Endothelial cell of umbilical vein (primary cell): ENCODE data around the gene USP31. TPM values are rescaled to one million over a fixed set of nuclear protein-coding genes. Genes with fewer than 3 reads are reported as not detected.
"Not testable (repeated sequence)": the region's sequence is repeated elsewhere in the genome, so short reads cannot be mapped to it uniquely, and the experiment has no call there.

Experiments
- BruUV-seq: library from RNA; stranded (reverse); fragments of 400-500 nt; replicated peaks from 2 replicates; lab custom pipeline; 2021; lab: Mats Ljungman, UMichigan
- CTCF ChIA-PET: fragments of 300-600, 350-600 bp; sonication (Branson Sonifier 250); formaldehyde crosslinking; loops from one replicate; lab custom pipeline; 2021; ENCODE audit warnings: antibody characterized with exemption, inconsistent platforms; lab: Charles Lee
- POLR2A ChIA-PET: fragments of 300-600, 350-600 bp; sonication (Branson Sonifier 250); formaldehyde crosslinking; loops from one replicate; lab custom pipeline; 2021; ENCODE audit warnings: antibody characterized with exemption, inconsistent platforms; lab: Charles Lee
- DNase-seq: peaks from one replicate; pipeline ENCODE4 v3.0.0-alpha.2; 2011; ENCODE audit warnings: low read depth, low spot score
- FAIRE-seq: peaks from 2 replicates; lab custom pipeline; 2011; peaks lifted over from hg19 to GRCh38; lab: Jason Lieb, UNC
- H2AFZ ChIP-seq: 2 replicates; pipeline ENCODE4 v1.6.0; 2012; ENCODE audit warnings: low read depth, low read length, control low read depth, inconsistent platforms
- H3K27ac ChIP-seq: 2 replicates; pipeline ENCODE4 v1.5.1; 2011; ENCODE audit warnings: low read depth, mild to moderate bottlenecking, control low read depth, low read length, moderate library complexity; ENCODE audit not compliant: insufficient read depth
- H3K27me3 ChIP-seq, 2 experiments: 2 replicates each; pipeline versions ENCODE4 v1.6.0 to v1.6.1; 2011; ENCODE audit warnings: low read length in 2 of 2, mixed read lengths in 1 of 2; ENCODE audit not compliant: control insufficient read depth in 2 of 2, insufficient read depth in 2 of 2
- H3K36me3 ChIP-seq, 2 experiments: 2 replicates in 1 of 2; 3 replicates in 1 of 2; pipeline ENCODE4 v1.5.1; 2011; ENCODE audit warnings: low read length in 2 of 2, mild to moderate bottlenecking in 1 of 2, moderate library complexity in 1 of 2; ENCODE audit not compliant: control insufficient read depth in 2 of 2, insufficient read depth in 2 of 2; ENCODE audit errors: extremely low read depth in 1 of 2
- H3K4me1 ChIP-seq: 3 replicates; pipeline ENCODE4 v1.5.1; 2011; ENCODE audit warnings: mild to moderate bottlenecking, low read length; ENCODE audit not compliant: control insufficient read depth, insufficient read depth; ENCODE audit errors: extremely low read depth
- H3K4me2 ChIP-seq: 2 replicates; pipeline ENCODE4 v1.6.1; 2011; ENCODE audit warnings: low read length, control low read depth, mixed read lengths; ENCODE audit not compliant: insufficient read depth
- H3K4me3 ChIP-seq, 3 experiments: fragments of 200-600 bp in 1 of 3; sonication (generic), shearing (Covaris generic) in 1 of 3; replicated peaks in 1 of 3; 2 replicates each; pipeline ENCODE4 v1.5.1; 2011 to 2016; ENCODE audit warnings: control low read depth in 3 of 3, low read length in 3 of 3, mild to moderate bottlenecking in 2 of 3, inconsistent platforms in 1 of 3, low read depth in 1 of 3, moderate library complexity in 1 of 3; ENCODE audit not compliant: insufficient read depth in 1 of 3
- H3K79me2 ChIP-seq: 2 replicates; pipeline ENCODE4 v1.6.0; 2012; ENCODE audit warnings: low read length, inconsistent platforms; ENCODE audit not compliant: control insufficient read depth, insufficient read depth
- H3K9ac ChIP-seq: replicated peaks from 2 replicates; pipeline ENCODE3; 2011; ENCODE audit warnings: low read length, control low read depth; ENCODE audit not compliant: insufficient read depth; ENCODE audit errors: extremely low read depth
- H3K9me1 ChIP-seq: replicated peaks from 3 replicates; pipeline ENCODE4 v1.6.0; 2011; ENCODE audit warnings: mild to moderate bottlenecking, low read length; ENCODE audit not compliant: control insufficient read depth, insufficient read depth; ENCODE audit errors: extremely low read depth
- H3K9me3 ChIP-seq: replicated peaks from 2 replicates; pipeline ENCODE4 v1.5.1; 2012; ENCODE audit warnings: low read length, inconsistent platforms; ENCODE audit not compliant: control insufficient read depth, insufficient read depth
- H4K20me1 ChIP-seq: replicated peaks from 2 replicates; pipeline ENCODE3; 2011; ENCODE audit warnings: mild to moderate bottlenecking, low read length; ENCODE audit not compliant: control insufficient read depth, insufficient read depth; ENCODE audit errors: extremely low read depth
- EZH2 ChIP-seq: IDR thresholded peaks from 2 replicates; pipeline ENCODE4 v1.6.1; 2012; ENCODE audit warnings: borderline replicate concordance, low read depth, mild to moderate bottlenecking, moderate library complexity, low read length, inconsistent platforms; ENCODE audit not compliant: severe bottlenecking
- FOS ChIP-seq: IDR thresholded peaks from 2 replicates; pipeline ENCODE4 v1.6.1; 2011; ENCODE audit warnings: mild to moderate bottlenecking, low read length, moderate library complexity, borderline replicate concordance; ENCODE audit not compliant: insufficient read depth
- GATA2 ChIP-seq: IDR thresholded peaks from 2 replicates; pipeline ENCODE4 v1.7.0; 2011; ENCODE audit warnings: low read depth, mild to moderate bottlenecking, moderate library complexity, mixed read lengths, low read length; ENCODE audit not compliant: insufficient read length, insufficient read depth
- JUN ChIP-seq: IDR thresholded peaks from 2 replicates; pipeline ENCODE4 v1.6.1; 2011; ENCODE audit warnings: borderline replicate concordance, low read depth; ENCODE audit not compliant: insufficient read length, insufficient read depth
- POLR2AphosphoS5 ChIP-seq: IDR thresholded peaks from 2 replicates; pipeline ENCODE4 v1.6.1; 2012; ENCODE audit warnings: low read depth, mild to moderate bottlenecking, control low read depth, low read length, moderate library complexity; ENCODE audit not compliant: insufficient read depth
- dilution Hi-C: fragments of 300-500 bp; cut with MboI; formaldehyde crosslinking; loops from one replicate; pipeline ENCODE4 v1.15.0; 2019; ENCODE audit warnings: low sequenced_read_pairs; ENCODE audit not compliant: extremely low pct_ligation_motif_present
- intact Hi-C: fragments of 100-400 bp; cut with micrococcal nuclease; formaldehyde crosslinking; loops from one replicate; pipeline ENCODE4 v1.10.0; 2022
- polyA plus RNA-seq, 4 experiments: library from polyadenylated mRNA; depleted of rRNA in 3 of 4; stranded (reverse) in 3 of 4; unstranded in 1 of 4; fragments of >200 nt; gene quantifications; 2 replicates each; pipeline versions ENCODE4 v1.2.1 to v1.2.3, GENCODE V29; 2011 to 2012; ENCODE audit warnings: missing spikeins in 1 of 4
- total RNA-seq: library from RNA; stranded (reverse); gene quantifications from 2 replicates; pipeline ENCODE4 v1.2.3, GENCODE V29; 2021

USP31 gene
- total and polyA plus RNA-seq, 2 donors (not counting 3 experiments of a cell fraction or from before 2014, with no cell fraction given) = 14.5 to 42.4 TPM

DNA sequence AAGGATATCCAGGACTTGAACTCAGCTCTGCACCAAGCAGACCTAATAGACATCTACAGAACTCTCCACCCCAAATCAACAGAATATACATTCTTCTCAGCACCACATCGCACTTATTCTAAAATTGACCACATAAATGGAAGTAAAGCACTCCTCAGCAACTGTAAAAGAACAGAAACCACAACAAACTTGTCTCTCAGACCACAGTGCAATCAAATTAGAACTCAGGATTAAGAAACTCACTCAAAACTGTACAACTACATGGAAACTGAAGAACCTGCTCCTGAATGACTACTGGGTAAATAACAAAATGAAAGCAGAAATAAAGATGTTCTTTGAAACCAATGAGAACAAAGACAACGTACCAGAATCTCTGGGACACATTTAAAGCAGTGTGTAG is 52.8 kb downstream of the USP31 start:
- H4K20me1 ChIP-seq, H3K4me1 ChIP-seq, H2AFZ ChIP-seq, H3K4me2 ChIP-seq, CTCF ChIA-PET, intact Hi-C loops, H3K9me1 ChIP-seq, H3K27me3 ChIP-seq, DNase-seq, BruUV-seq, POLR2A ChIA-PET, H3K79me2 ChIP-seq, H3K9ac ChIP-seq, H3K27ac ChIP-seq, FAIRE-seq, H3K4me3 ChIP-seq, H3K9me3 ChIP-seq, dilution Hi-C loops, H3K36me3 ChIP-seq: not testable (repeated sequence)

DNA sequence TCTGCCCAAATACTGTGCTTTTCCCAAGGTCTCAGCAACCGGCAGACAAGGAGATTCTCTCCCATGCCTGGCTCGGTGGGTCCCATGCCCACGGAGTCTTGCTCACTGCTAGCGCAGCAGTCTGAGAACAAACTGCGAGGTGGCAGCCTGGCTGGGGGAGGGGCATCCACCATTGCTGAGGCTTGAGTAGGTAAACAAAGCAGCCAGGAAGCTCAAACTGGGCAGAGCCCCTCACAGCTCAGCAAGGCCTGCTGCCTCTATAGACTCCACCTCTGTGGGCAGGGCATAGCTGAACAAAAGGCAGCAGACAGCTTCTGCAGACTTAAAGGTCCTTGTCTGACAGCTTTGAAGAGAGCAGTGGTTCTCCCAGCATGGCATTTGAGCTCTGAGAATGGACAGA is 55.1 kb downstream of the USP31 start:
- POLR2A ChIA-PET, H3K9me3 ChIP-seq, H3K9me1 ChIP-seq, DNase-seq, H3K4me2 ChIP-seq, H3K4me3 ChIP-seq, intact Hi-C loops, H3K79me2 ChIP-seq, H3K27ac ChIP-seq, FAIRE-seq, H3K27me3 ChIP-seq, H3K36me3 ChIP-seq, H3K9ac ChIP-seq, H2AFZ ChIP-seq, H3K4me1 ChIP-seq, H4K20me1 ChIP-seq, BruUV-seq, dilution Hi-C loops: not testable (repeated sequence)
- CTCF ChIA-PET = interaction anchor here (1.4 kb wide), 1 partner anchor 340 kb away, joined by 4 read pairs; no protein-coding TSS in a partner anchor

DNA sequence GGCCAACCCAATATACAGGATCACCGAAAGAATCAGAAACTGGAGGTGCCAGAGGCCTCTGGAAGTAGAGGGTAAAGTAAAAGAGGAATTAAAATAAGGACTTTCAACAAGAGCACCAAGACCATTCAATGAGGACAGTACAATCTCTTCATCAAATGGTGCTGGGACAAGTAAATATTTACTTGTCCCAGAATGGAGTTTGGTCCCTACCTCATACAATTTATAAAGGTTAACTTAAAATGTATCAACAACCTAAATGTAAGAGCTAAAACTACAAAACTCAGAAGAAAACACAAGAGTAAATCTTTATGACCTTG is 56.5 kb downstream of the USP31 start:
- intact Hi-C loops = no loop called here
- ChIA-PET POLR2A (no interaction called here), CTCF (no interaction called here)
- H3K4me3 ChIP-seq = no peak overlapping the region
- H3K4me1 ChIP-seq = no peaks in the 10 kb centered on the region
- no peak overlapping the region for H3K27ac ChIP-seq
- TF ChIP-seq EZH2 (no peak), POLR2AphosphoS5 (no peak), FOS (no peak), JUN (no peak), GATA2 (no peak)
- H3K9ac ChIP-seq = no peak overlapping the region
- H4K20me1 ChIP-seq = no peaks in the 10 kb centered on the region
- no TSS peak for BruUV-seq
- no peak overlapping the region for H2AFZ ChIP-seq
- H3K9me3 ChIP-seq = no peaks in the 10 kb centered on the region
- dilution Hi-C loops = no loop called here
- no peaks in the 10 kb centered on the region for H3K9me1 ChIP-seq
- no peak for FAIRE-seq
- no peaks in the 10 kb centered on the region for H3K27me3 ChIP-seq
- DNase-seq = no peak
- peaks cover 0 to 5% of the 10 kb centered on the region in 2 experiments for H3K36me3 ChIP-seq
- H3K4me2 ChIP-seq = no peak overlapping the region
- H3K79me2 ChIP-seq = no peaks in the 10 kb centered on the region
